DMS 273 (cell line): ENCODE results near the gene SMPD3.

Experiments
- DNase-seq: peaks from one replicate; lab custom pipeline; 2025; ENCODE audit not compliant: unreplicated experiment; lab: John Stamatoyannopoulos, UW

The SMPD3 gene

DNA sequence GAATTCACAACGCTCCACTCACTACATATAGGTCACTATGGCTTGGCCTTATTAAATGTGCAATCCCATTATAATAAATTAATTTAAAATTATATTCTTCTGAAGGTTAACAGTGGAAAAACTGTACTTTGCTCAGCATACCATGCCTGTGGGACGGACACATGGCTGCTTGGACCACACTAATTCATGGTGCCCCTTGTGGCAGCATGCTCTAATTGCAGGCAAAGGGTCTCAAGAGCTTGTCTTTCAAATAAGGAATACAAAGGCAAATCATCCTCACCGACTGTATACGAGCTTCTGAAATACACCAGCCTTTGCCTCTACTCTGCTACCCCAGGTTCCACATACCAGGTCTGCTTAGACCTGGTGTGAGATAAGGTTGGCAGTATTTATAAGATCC lies 11.7 kb downstream of the SMPD3 start:
- DNase-seq: peak; percentile 56

DNA sequence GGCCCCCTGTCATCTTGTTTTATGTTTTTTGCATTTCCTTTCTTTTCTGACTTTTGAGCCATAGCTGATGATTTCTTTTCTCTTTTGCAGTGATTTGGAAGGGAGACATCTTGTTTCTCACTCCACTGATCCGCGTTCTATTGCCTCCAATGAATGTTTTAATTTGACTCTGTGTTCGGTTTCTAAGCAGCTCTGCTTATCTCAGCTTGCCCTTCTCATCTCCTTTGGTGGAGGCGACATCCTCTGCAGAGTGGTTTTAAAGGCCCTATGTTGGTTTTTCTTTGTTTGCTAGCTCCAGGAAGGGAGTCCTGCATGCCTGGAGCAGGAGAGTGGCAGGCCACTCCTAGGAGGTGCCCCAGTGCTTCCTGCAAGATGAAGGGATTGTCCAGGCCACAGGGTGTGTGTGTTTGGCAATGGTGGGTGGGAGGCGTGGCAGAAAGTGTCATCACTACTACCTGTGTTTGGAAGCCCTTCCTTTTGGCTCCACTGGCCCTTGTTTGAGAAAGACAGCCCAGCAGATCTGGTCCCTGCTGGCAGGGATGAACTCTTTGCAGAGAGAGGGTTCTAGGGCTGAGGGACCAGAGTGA lies 13.6 kb downstream of the SMPD3 start:
- DNase-seq: no peak

DNA sequence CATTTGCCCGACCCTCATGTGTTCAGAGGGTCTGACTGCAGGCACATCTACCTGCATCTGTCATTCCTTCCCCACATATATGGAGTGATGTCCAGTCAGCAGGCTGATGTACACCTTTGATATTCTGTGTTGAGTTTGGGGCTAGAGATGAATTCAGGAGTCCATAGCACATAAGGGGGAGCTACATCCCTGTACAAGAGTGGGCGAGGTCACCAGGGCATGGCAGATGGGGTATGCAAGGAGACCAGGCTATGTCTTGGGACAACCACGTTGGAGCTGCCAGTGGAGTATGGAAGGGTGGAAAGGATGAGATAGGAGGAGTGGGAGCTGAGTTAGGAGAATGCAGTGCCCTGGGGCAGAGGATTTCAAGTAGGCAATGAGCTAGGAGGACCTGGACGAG lies 15.0 kb downstream of the SMPD3 start:
- no peak for DNase-seq

DNA sequence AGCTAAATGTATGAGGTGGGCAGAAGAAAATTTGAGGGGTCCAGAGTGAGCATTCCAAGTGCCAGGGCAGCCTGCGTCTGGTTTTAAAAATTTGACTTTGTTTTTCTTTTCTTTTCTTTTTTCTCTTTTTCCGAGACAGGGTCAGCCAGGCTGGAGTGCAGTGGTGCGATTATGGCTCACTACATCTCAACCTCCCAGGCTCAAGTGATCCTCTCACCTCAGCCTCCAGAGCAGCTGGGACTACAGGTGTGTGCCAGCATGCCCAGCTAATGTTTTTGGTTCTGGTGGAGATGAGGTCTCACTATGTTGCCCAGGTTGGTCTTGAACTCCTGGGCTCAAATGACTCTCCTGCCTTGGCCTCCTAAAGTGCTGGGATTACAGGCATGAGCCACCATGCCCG lies 15.6 kb downstream of the SMPD3 start:
- no peak for DNase-seq

DNA sequence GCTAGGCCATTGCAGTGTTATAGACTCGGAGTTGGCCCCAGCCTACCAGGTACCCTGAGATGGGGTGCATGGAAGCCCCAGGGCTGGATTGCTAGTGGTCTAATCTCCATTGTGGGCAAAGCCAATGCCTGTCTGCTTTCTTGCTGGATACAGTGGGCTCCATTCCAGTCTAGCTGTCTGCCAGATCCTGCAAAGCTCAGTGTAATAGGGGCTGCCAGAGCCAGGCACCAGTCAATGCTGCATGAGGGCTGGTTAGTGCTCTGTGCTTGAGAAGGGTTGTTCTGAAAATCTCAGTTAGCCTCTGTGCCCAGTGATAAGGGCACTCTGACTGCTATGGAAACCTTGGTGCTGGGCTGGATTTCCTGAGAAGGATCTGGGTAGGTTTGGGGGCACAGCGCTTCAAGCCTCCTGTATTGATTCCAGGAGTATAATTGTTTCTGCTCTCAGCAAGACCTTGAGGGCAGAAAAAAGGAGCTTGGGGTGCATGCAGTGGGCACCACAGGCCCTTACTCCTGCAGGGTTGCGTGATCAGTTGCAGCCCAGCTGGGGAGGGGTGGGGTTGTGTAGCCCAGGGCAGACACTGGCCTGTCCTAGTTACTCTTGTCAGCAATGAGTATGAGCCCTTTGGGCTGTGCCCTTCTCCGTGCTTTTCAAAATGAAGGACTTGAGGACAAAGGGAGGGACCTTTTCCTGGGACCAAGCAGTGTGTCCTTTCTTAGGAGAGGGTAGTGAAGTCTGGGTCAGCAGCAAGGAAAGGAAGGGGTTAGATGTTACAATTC lies 19.0 kb downstream of the SMPD3 start:
- no peak for DNase-seq

DNA sequence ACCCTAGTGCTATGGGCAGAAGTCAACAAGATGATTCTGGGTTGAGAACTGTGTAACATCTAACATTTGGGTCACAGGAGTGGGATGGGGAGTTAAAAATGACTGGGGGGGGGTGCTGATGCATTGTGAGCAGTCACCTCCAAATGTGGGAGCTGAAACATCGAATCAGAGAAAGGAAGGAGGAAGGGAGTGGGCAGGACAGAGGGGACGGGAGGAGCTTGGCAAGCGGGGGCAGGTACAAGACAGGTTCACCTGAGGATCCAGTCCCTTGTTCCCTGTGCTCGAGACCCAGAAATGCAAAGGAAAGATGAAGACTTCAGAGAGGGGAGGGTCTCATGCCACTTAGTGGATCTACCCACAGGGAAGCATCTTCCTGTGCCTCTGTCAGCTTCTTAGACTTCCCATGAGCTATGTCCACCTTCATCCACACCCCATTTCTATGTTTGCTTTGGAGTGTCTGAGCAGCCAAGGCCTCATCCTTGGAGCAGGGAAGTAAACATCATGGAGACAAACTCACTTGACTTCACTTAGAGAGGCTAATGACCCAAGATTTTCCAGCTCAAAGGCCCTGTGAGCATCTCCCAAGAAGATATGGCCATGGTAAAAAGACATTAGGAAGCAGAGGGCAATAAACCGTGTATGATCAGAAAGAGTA lies 20.5 kb downstream of the SMPD3 start:
- DNase-seq: no peak

DNA sequence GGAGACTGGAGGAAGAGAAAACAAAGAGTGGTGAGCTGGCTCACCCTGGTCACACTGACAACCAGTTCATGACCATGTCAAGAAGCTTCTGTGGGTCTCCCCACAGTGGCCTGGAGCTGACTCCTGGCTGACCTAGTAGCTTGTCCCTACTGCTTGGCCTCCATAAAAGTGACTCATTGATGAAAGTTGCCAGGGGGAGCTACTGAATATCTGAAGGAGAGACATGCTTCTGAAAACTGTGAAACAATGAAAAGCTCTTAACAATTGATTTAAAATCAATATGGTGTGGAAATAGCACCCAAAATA lies 22.0 kb downstream of the SMPD3 start:
- no peak for DNase-seq

DNA sequence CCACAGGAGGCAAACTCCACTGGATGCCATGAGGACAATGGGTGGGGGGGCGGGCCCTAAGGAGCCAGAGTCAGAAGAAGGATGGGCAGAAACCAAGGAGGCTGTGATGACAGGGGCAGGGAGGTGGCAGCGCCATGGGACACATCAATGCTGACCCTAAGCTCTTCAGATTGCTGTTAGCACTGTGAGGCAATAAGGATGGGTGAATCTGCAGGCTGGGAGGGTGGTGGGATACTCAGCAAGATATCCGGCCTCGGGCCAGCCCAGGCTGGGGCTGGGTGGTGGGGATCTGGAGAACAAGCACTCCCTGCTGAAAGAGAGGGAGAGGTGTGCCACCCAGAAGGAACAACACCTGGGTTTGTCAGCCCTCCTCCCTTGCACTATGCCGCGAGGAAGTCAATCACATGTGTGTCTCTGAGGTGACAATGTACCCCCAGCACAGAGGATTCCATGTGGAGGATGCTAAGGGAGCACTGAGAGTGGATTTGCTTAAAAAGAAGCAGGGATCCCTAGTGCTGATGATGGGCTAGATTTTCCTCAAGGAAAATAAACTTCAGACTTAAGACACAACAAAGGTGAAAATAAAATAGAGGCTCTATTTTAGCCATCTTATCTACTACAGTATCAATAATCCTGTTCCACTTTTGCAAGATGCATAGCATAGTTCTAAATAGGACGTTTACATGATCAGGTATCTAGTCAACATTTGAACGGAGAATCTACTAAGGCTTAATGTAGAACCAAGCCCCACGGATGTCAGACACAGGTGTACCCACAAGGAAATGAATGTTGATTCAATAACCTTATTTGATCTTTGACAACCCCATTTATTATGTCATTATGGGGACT lies 22.6 kb downstream of the SMPD3 start:
- DNase-seq: no peak

DNA sequence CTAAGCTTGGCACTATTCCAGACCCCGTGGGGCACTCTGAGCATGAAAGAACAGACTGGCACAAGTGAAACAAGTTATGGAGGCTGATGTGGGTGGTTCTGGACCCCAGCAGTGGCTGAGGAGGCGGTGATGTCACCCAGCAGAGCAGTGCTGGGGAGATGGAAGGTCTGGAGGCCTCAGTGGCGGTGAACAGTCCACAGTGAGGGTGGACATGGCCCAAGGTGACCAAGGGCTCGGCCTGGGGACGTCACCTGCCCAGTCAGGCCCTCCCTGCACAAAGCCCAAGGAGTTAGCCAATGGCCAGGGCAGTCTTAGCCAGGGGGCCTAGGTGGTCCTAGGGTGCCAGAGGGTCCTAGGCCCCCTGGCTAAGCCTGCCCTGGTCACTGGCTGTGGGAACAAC lies 24.5 kb downstream of the SMPD3 start:
- no peak for DNase-seq

DNA sequence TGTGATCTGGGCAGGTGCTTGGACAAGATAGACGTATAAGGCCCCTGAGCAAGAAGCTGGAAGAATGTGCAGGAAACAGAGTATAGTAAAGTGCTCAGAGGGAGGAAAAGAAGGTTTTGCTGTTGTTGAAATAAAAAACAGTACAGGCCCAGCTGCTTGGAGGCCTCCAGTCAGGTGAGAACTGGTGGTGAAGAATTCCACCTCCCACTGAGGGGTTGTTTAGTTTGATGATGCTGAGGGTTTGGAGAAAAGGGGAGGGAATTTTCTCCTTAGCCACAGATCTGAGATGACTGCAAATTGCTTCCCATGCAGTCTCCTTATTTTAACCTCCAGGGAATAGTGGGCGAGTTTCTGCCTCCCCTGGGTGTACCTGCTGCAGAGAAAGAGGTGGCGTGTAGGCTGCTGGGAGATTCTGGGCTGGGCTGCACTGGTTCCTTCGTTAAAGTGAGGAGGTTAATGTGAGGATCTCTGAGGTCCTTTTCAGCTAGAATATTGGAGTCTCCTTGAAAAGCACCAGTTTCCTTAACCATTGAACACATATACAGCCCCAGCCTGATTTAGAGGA lies 25.8 kb downstream of the SMPD3 start:
- no peak for DNase-seq

DNA sequence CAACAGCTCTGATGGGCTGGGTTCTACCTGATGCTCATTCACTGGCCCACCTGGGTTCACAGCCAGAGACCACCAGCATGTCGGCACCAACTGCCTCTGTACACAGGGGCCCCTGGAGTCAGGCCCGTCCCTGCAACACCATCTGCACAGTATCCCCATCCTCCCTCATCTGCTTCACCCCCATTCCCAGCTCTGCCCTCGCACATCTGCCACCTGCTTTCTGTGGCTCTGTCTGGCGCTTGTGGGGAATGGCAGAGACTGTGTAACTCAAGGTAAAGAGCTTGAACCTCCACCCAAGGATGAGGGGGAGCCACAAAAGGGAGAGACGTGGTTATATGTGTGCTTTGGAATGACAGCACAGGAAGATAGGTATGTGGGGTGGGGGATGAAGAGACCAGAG lies 27.2 kb downstream of the SMPD3 start:
- peak; percentile 25 for DNase-seq

DNA sequence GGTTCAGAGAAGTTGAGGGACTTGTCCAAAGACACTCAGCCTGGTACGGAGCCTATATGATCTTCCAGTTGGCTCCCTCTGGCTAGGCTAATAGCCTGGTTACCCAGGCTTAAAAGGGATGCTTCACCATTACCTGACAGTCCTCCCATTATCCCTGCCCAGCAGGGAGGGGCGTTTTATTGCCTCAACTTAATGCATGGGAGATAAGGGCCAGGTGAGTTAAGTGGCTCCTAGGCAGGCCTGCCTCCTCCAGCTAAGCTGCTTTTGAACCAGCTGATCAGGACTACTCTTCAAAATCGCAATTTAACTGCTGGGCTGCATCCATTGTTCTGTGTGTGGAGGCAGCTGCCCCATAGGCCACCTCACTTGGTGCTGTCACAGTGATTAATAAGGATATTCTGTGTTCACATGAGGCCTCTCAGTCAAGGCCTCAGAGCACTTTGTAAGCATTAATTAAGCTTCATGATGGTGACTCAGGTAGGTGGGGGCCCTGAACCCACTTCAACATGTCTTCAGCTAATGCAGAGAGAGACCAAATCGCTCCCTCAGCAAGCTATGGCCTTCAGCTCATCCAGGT lies 27.9 kb downstream of the SMPD3 start:
- no peak for DNase-seq

DNA sequence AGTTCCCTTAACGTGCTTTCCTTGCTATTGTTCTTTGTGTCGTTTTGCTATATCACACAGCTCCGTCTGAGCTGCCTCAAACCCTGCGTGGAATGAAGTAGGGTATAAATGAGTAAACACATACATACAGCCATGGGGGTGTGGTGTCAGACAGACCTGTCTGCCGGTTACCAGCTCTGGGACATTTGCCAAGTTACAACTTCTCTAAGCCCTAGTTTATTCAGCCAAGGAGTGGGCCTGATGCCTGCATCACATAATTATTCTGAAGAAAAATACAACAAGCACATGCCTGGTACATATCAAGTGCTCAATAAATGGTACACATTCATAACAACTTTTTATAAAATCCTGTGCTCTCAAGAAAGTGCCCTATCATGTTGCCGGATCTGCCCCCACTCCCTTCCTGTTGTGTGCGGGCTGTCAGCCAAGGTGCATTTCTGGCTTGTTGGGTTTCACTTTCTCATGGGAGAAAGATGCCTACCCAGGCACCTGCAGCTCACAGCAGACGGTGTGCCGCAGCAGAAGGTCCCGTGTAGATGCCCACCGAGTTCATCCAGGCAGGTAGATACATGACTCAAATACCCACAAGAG lies 30.5 kb downstream of the SMPD3 start:
- peak; percentile 76 for DNase-seq

DNA sequence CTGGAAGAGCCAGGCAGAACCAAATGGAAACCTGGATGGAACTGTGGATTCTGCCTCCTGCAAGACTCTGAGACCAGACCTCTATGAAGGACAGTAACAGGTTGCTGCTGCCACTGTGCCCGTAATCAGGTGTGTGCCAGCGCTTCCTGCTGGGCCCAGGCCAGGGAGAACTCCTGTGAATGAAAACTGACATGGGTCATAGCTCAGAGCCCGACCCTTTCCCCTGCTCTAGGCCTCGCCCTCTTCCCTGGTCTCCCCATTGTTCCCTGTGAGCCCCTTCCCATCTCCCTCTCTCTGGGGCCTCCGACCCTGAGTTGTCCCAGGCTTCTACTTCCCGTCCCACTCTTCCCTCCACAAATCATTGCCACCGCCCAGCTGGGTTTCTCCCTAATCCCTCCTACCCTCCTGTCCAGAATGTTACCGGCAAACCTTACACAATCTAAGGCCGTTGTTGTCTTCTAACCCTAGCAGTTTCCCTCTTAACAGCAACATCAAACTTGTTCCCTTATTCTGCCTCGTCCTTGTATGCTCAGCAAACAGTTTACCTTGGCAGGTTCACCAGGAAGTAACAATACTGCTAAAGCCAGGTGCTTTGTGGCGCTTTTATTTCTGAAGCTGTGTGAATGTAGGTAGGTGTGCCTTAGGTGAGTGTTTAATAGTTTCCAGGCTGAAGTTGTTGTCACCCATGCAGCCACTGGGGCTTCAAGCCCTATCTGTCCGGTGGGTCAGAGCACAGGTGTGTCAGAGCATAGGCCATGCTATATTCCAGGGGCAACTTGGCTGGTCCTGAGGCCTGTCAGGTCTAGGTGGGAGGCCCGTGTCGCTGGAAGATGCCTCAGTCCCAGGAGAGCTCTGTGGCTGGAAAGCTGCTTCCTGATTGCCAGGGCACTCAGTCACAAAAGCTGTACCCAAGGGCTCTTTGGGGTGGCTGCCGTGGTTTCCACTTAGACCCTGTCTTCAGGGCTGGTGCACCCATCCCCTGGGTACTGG lies 32.0 kb downstream of the SMPD3 start:
- DNase-seq: no peak

DNA sequence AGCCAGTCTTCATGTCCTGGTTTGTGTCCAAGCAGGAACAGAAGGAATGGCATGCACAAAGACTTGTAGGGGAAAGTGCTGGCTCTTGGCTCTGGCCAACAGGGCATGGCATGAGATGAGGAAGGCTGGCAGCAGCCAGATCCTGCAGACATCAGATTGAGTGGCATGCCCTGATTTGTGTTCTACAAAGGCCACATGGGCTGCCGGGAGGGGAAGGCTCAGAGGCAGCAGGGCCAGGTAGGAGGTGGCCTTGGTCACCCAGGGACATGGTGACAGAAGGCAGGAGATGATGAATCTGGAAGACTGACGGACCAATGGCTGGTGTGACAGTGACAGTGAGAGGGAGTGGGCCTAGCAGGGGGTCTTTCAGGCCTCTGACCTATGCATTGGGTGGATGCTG lies 33.7 kb downstream of the SMPD3 start:
- no peak for DNase-seq

DNA sequence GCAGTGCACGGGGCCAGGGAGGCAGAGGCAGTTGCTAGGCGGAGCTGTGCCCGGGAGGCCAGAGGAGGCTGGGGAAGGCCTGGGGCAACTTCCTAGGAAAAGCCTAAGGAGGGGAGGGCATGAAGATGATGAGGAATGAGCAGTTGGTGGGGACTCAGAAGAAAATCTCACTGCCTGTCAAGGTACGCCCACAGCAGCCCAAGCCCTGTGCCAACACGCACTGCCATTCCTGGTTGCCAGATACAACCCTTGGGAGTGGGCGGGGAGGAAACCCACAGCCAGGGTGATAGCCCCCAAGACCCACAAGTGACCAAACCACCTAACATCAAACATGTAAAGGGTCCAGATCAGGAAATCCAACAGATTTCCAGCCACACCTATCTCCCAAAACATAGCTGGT lies 36.2 kb downstream of the SMPD3 start:
- no peak for DNase-seq

DNA sequence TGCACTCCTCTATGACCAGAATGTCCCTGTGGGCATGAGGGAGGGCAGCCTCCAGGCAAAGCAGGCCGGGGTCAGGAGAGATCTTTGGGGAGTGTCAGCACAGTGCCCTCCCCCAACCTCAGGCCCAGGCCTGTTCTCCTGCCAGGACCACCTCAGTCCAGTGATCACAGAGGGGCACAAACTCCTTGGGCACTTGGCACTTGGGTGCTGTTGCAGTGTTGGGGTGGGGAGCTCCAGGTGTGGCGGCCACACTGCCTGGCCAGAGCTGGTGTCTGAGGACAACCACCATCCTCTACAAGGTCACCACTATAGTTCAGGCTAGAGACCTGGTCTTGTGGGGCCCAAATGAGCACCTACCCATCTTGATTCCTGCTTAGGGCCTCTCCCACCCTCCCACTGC lies 37.2 kb downstream of the SMPD3 start:
- no peak for DNase-seq

DNA sequence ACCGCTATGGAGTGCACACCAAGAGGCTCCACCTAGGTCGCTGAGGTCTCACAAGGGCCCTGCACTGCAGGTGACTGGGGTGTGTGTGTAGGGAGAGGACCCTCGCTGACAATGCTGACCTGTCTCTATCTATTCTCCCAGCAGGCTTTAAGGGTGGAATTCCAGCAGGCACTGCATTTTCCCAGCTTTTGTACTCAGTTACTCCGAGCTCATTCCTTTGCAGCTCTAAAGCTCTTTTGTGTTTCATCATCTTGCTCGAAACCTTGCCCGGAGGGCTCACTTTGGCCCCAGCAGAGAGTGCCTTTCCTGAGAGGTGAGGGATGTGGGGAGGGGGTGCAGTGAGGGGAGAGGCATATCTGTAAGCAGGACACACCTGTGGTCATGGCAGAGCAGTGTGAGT lies 39.3 kb downstream of the SMPD3 start:
- DNase-seq: no peak

DNA sequence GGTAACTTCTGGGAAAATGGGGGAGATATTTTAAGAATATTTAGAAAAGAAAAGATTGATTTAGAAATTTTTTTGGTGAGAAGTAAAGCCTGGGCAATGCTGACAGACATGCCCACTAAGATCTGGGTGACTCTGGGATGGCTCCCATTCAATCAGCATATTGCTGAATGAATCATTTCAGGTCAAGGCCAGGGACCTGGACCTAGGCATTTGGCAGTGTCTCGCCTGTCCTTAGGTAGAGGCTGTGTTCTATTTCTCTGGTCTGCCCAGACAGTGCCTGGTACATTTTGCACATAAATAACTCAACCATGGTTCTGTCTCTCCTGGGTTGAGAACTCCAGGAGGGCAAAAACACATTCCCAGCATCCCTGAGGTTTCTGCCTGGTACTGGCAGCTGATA lies 39.9 kb downstream of the SMPD3 start:
- DNase-seq: no peak
